ENCODE measurements around the gene CEMIP. TPM values are rescaled to one million over a fixed set of nuclear protein-coding genes. Genes with fewer than 3 reads are reported as not detected.

CEMIP gene
- total RNA-seq, 2 experiments from 2014 or later: not detected

- ATAC-seq (ENCODE audit: poor library complexity): no peak
- H3K4me1 ChIP-seq (ENCODE audit: insufficient read depth, low read length): no peaks in the 10 kb centered on the region
- Mint-ChIP-seq H3K27ac (no peak overlapping the region), H3K4me3 (no peak overlapping the region), H3K9me3 (no peaks in the 10 kb centered on the region), H3K27me3 (peaks cover 30% of the 10 kb centered on the region), H3K36me3 (ENCODE audit: low read depth) (no peaks in the 10 kb centered on the region), H3K4me1 (ENCODE audit: low read depth) (no peaks in the 10 kb centered on the region)
- H3K9me3 ChIP-seq (ENCODE audit: control insufficient read depth in 1 of 2, insufficient read depth in 1 of 2, low read length in 2 of 2): peaks cover 0 to 3% of the 10 kb centered on the region in 2 experiments
- H3K36me3 ChIP-seq (ENCODE audit: insufficient read depth, low read length): no peaks in the 10 kb centered on the region
- DNase-seq: no peak
- no peak overlapping the region for H3K27ac ChIP-seq (ENCODE audit: low read depth in 1 of 2, low read length in 2 of 2)
- CTCF ChIA-PET: no interaction called here
- peaks cover 0 to 17% of the 10 kb centered on the region in 2 experiments for H3K27me3 ChIP-seq (ENCODE audit: control insufficient read depth in 1 of 2, insufficient read depth in 2 of 2, low read length in 2 of 2)
- TF ChIP-seq CTCF (IDR thresholded peaks at IDR 0.05): no peak
- intact Hi-C loops (cut with DNase I, micrococcal nuclease): no loop called here
- H3K4me3 ChIP-seq (ENCODE audit: low read length): no peak overlapping the region
- POLR2A ChIA-PET: no interaction called here
Observed at GRCh38 chr15:80839764-80840130, 60.6 kb downstream of the CEMIP start.

DNA sequence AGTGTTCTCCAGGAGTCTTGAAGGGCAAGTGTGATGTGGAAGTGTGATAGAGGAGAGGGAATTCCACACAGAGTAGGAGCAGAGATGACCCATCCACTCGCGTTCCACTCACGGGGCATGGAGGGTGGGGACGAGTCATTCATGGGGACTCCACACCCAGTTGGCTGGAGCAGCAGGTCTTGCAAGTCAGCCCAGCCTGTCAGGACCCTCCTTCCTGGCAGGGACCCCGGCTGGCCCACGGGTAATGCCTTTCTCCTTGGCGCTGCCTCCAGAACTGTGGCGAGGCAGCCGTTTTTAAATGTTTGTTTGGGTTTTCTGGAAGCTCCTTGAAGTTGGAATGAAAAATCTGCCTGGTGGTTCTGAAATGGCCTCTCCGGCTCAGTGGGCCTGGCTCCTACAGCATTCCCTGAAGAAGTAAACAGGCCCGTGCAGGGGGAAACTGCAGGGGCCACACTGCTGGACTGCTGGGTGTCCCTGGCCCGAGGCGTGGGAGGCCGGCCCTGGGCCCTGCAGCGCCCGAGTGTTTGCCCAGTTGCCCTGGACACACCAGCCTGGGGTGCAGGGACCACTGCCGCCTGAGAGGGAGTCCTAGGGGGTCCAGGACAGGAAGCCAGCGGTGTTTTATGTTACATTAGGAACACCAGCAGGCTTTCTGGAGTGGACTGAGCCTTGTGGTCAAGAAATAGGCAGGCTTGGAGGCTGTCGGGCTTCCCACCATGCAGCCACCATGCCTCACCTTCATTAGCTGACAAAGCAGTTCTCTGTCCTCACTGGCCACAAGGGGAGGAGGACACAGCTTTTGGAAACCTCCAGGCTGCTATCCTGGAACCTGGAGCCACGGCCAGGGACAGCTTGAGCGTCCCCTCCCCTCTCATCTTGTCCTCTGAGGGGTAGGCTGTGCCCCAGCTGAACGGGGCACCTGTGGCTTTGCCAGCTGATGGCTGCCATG lies 61.3 kb downstream of the CEMIP start:
- TF ChIP-seq CTCF (IDR thresholded peaks at IDR 0.05): no peak
- ChIA-PET CTCF (no interaction called here), POLR2A (no interaction called here)
- H3K9me3 ChIP-seq (ENCODE audit: control insufficient read depth in 1 of 2, insufficient read depth in 1 of 2, low read length in 2 of 2): peaks cover 0 to 3% of the 10 kb centered on the region in 2 experiments
- Mint-ChIP-seq H3K9me3 (no peaks in the 10 kb centered on the region), H3K27me3 (peaks cover 35% of the 10 kb centered on the region), H3K36me3 (ENCODE audit: low read depth) (no peaks in the 10 kb centered on the region), H3K4me3 (no peak overlapping the region), H3K4me1 (ENCODE audit: low read depth) (no peaks in the 10 kb centered on the region), H3K27ac (no peak overlapping the region)
- H3K27ac ChIP-seq (ENCODE audit: low read depth in 1 of 2, low read length in 2 of 2): no peak overlapping the region
- no peaks in the 10 kb centered on the region for H3K36me3 ChIP-seq (ENCODE audit: insufficient read depth, low read length)
- no peak for ATAC-seq (ENCODE audit: poor library complexity)
- intact Hi-C loops (cut with DNase I, micrococcal nuclease): no loop called here
- peaks cover 0 to 17% of the 10 kb centered on the region in 2 experiments for H3K27me3 ChIP-seq (ENCODE audit: control insufficient read depth in 1 of 2, insufficient read depth in 2 of 2, low read length in 2 of 2)
- no peaks in the 10 kb centered on the region for H3K4me1 ChIP-seq (ENCODE audit: insufficient read depth, low read length)
- DNase-seq: no peak
- H3K4me3 ChIP-seq (ENCODE audit: low read length): no peak overlapping the region

DNA sequence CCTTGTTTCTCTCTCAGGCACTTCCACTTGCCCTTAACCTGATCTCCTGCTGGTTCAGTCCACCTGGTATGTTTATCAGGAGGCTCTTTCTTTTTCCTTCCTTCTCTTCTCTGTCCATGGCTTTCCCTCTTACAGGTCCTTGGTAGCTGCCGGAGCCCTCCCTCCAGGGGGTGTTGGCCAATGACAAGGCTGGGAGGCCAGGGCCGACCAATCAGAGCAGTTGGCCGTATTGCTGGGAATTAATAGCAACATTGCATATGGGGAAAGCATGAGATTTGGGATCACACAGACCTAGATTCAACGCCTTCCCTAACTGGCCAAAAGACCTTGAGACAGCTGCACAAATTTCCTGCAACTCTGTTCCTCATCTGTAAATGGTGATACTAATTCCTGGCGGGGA lies 62.4 kb downstream of the CEMIP start:
- DNase-seq (no peak), ATAC-seq (ENCODE audit: poor library complexity) (no peak)
- Mint-ChIP-seq H3K36me3 (ENCODE audit: low read depth) (no peaks in the 10 kb centered on the region), H3K27ac (no peak overlapping the region), H3K4me1 (ENCODE audit: low read depth) (no peaks in the 10 kb centered on the region), H3K9me3 (no peaks in the 10 kb centered on the region), H3K4me3 (no peak overlapping the region), H3K27me3 (peaks cover 46% of the 10 kb centered on the region)
- no peaks in the 10 kb centered on the region for H3K4me1 ChIP-seq (ENCODE audit: insufficient read depth, low read length)
- no peak overlapping the region for H3K4me3 ChIP-seq (ENCODE audit: low read length)
- H3K27ac ChIP-seq (ENCODE audit: low read depth in 1 of 2, low read length in 2 of 2): no peak overlapping the region
- TF ChIP-seq CTCF (IDR thresholded peaks at IDR 0.05): no peak
- peaks cover 0 to 3% of the 10 kb centered on the region in 2 experiments for H3K9me3 ChIP-seq (ENCODE audit: control insufficient read depth in 1 of 2, insufficient read depth in 1 of 2, low read length in 2 of 2)
- peaks cover 0 to 17% of the 10 kb centered on the region in 2 experiments for H3K27me3 ChIP-seq (ENCODE audit: control insufficient read depth in 1 of 2, insufficient read depth in 2 of 2, low read length in 2 of 2)
- H3K36me3 ChIP-seq (ENCODE audit: insufficient read depth, low read length): no peaks in the 10 kb centered on the region
- POLR2A ChIA-PET: no interaction called here
- CTCF ChIA-PET: no interaction called here
- intact Hi-C loops (cut with DNase I, micrococcal nuclease): no loop called here
